Panc1 (cell line): ENCODE results near the gene ALKBH7. TPM values are rescaled to one million over a fixed set of nuclear protein-coding genes. Genes with fewer than 3 reads are reported as not detected.

Source experiments
- ATAC-seq: fragments of 200-7000 bp; cut with Tn5 transposase; 2 replicates; pipeline ENCODE4 v1.9.1; 2020; ENCODE audit warnings: mild to moderate bottlenecking, moderate library complexity
- BruUV-seq: library from RNA; stranded (reverse); fragments of 400-500 nt; replicated peaks from 2 replicates; lab custom pipeline; 2021; lab: Mats Ljungman, UMichigan
- CTCF ChIA-PET: fragments of 300-600 bp; sonication (Branson Sonifier 250); formaldehyde crosslinking; loops from one replicate; lab custom pipeline; 2022; ENCODE audit warnings: antibody characterized with exemption; lab: Charles Lee
- POLR2A ChIA-PET: fragments of 300-600 bp; sonication (Branson Sonifier 250); formaldehyde crosslinking; loops from one replicate; lab custom pipeline; 2022; ENCODE audit warnings: antibody characterized with exemption; lab: Charles Lee
- DNase-seq: peaks from one replicate; pipeline ENCODE4 v3.0.0-alpha.2; 2010; ENCODE audit warnings: low read depth, low spot score
- H3K27ac ChIP-seq: 2 replicates; pipeline ENCODE4 v1.5.1; 2011; ENCODE audit warnings: mild to moderate bottlenecking, low read length, inconsistent platforms
- H3K27me3 ChIP-seq: fragments of 200-500 bp; sonication (Bioruptor generic); 2 replicates; pipeline ENCODE4 v1.6.0; 2014; ENCODE audit warnings: low read length, inconsistent platforms; ENCODE audit not compliant: control insufficient read depth, insufficient read depth
- H3K36me3 ChIP-seq: fragments of 200-500 bp; sonication (Bioruptor generic); 2 replicates; pipeline ENCODE4 v1.5.1; 2014; ENCODE audit warnings: inconsistent platforms, mild to moderate bottlenecking, low read length, moderate library complexity; ENCODE audit not compliant: control insufficient read depth, insufficient read depth
- H3K4me1 ChIP-seq: 2 replicates; pipeline ENCODE4 v1.5.1; 2011; ENCODE audit warnings: inconsistent platforms, mild to moderate bottlenecking, low read length, moderate library complexity; ENCODE audit not compliant: control insufficient read depth, insufficient read depth
- H3K4me3 ChIP-seq, 2 experiments: 2 replicates each; pipeline ENCODE4 v1.5.1; 2011 to 2012; ENCODE audit warnings: low read depth in 2 of 2, low read length in 2 of 2, mild to moderate bottlenecking in 2 of 2, inconsistent platforms in 1 of 2, moderate library complexity in 1 of 2
- H3K9me3 ChIP-seq: fragments of 200-500 bp; sonication (Bioruptor generic); 2 replicates; pipeline ENCODE4 v1.5.1; 2014; ENCODE audit warnings: low read depth, mild to moderate bottlenecking, inconsistent platforms, low read length, moderate library complexity; ENCODE audit not compliant: control insufficient read depth, insufficient read depth
- CTCF ChIP-seq: fragments of 450-650 bp; IDR thresholded peaks from 2 replicates; pipeline ENCODE4 v1.5.1; 2017; ENCODE audit warnings: mild to moderate bottlenecking
- POLR2AphosphoS5 ChIP-seq: IDR thresholded peaks from 2 replicates; pipeline ENCODE4 v1.6.1; 2012; ENCODE audit warnings: mild to moderate bottlenecking, low read depth, low read length, moderate library complexity
- SIN3A ChIP-seq: IDR thresholded peaks from 2 replicates; pipeline ENCODE4 v1.6.1; 2012; ENCODE audit warnings: low read depth, mild to moderate bottlenecking, low read length, moderate library complexity, borderline replicate concordance; ENCODE audit not compliant: insufficient read depth
- TCF7L2 ChIP-seq: IDR thresholded peaks from 2 replicates; pipeline ENCODE4 v1.6.1; 2011; ENCODE audit warnings: mild to moderate bottlenecking, low read depth, low read length, inconsistent platforms
- in situ Hi-C: cut with HindIII; loops from 2 replicates; pipeline ENCODE4 v1.10.0; 2016; ENCODE audit warnings: low sequenced_read_pairs, low pct_unique_long_range_greater_than_20kb
- intact Hi-C: fragments of 100-400 bp; cut with micrococcal nuclease; formaldehyde crosslinking; loops from one replicate; pipeline ENCODE4 v1.10.0; 2022; ENCODE audit not compliant: unreplicated experiment
- total RNA-seq: library from RNA; stranded (reverse); gene quantifications from one replicate; pipeline ENCODE4 v1.2.1, GENCODE V29; 2021; ENCODE audit not compliant: unreplicated experiment
- TF ChIP-seq, protein P1 (sequence below), 2 experiments: IDR thresholded peaks; 2 replicates each; pipeline ENCODE4 v1.6.1; 2011 to 2012; ENCODE audit warnings: low read depth in 2 of 2, control low read depth in 1 of 2, low read length in 1 of 2, mild to moderate bottlenecking in 1 of 2, moderate library complexity in 1 of 2; ENCODE audit not compliant: insufficient read depth in 1 of 2

Gene ALKBH7
- total RNA-seq, 1 experiment from 2014 or later = 65.0 TPM

- DNase-seq (no peak), ATAC-seq (no peak)
- H3K9me3 ChIP-seq = no peaks in the 10 kb centered on the region
- ChIA-PET POLR2A (no interaction called here), CTCF (no interaction called here)
- no peaks in the 10 kb centered on the region for H3K4me1 ChIP-seq
- no peaks in the 10 kb centered on the region for H3K36me3 ChIP-seq
- intact Hi-C loops = no loop called here
- no peak overlapping the region for H3K27ac ChIP-seq
- TF ChIP-seq SIN3A (no peak), POLR2AphosphoS5 (no peak), CTCF (no peak), TCF7L2 (no peak)
- TF ChIP-seq, protein P1, sequence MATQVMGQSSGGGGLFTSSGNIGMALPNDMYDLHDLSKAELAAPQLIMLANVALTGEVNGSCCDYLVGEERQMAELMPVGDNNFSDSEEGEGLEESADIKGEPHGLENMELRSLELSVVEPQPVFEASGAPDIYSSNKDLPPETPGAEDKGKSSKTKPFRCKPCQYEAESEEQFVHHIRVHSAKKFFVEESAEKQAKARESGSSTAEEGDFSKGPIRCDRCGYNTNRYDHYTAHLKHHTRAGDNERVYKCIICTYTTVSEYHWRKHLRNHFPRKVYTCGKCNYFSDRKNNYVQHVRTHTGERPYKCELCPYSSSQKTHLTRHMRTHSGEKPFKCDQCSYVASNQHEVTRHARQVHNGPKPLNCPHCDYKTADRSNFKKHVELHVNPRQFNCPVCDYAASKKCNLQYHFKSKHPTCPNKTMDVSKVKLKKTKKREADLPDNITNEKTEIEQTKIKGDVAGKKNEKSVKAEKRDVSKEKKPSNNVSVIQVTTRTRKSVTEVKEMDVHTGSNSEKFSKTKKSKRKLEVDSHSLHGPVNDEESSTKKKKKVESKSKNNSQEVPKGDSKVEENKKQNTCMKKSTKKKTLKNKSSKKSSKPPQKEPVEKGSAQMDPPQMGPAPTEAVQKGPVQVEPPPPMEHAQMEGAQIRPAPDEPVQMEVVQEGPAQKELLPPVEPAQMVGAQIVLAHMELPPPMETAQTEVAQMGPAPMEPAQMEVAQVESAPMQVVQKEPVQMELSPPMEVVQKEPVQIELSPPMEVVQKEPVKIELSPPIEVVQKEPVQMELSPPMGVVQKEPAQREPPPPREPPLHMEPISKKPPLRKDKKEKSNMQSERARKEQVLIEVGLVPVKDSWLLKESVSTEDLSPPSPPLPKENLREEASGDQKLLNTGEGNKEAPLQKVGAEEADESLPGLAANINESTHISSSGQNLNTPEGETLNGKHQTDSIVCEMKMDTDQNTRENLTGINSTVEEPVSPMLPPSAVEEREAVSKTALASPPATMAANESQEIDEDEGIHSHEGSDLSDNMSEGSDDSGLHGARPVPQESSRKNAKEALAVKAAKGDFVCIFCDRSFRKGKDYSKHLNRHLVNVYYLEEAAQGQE (IDR thresholded peaks at IDR 0.05; ENCODE audit: insufficient read depth in 1 of 2, low read depth in 2 of 2, low read length in 1 of 2) = no peak
- BruUV-seq = no TSS peak
- H3K4me3 ChIP-seq = no peak overlapping the region
- in situ Hi-C loops = no loop called here
- no peaks in the 10 kb centered on the region for H3K27me3 ChIP-seq
Observed at GRCh38 chr19:6402058-6402457, 29.5 kb downstream of the ALKBH7 start.

DNA sequence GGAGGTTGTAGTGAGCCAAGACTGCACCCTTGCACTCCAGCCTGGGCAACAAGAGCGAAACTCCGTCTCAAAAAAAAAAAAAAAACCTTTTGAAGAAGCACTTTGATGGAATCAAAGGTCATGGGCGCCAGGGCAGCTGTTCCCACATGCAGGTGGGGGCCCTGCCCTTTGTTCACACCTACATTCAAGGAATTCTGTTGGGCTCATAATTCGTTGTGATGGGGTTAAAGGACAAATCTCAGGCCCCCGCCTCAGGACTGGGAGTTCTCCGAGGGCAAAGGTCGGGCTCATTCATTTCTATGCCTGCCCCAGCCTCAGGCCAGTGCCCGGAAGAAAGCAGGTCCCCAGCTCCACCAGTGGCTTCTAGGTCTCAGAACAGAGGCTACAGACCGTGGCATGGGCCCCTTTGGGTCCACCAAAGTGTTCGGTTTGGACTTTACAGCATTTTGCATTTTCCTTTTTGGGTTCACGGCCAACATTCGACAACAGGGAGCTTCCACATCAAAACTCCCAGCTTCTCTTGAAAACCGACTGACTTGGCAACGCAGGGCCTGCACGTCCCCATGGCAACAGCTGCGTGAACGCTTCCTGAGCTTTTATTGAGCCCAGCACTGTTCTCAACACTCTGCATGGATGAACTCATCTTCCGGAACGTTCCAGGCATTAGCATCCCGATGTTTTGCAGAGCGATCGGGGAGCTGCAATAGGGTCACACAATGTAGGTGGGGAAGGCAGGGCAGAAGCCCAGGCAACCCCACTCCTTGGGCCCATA is 30.4 kb downstream of the ALKBH7 start:
- ATAC-seq (no peak), DNase-seq (no peak)
- no peaks in the 10 kb centered on the region for H3K4me1 ChIP-seq
- ChIA-PET CTCF (no interaction called here), POLR2A (no interaction called here)
- in situ Hi-C loops = no loop called here
- no peaks in the 10 kb centered on the region for H3K9me3 ChIP-seq
- no peak for TF ChIP-seq CTCF
- no peak for TF ChIP-seq SIN3A
- no peak for TF ChIP-seq TCF7L2
- TF ChIP-seq POLR2AphosphoS5 = no peak
- TF ChIP-seq, protein P1 (IDR thresholded peaks at IDR 0.05; ENCODE audit: insufficient read depth in 1 of 2, low read depth in 2 of 2, low read length in 1 of 2) = no peak
- H3K27me3 ChIP-seq = no peaks in the 10 kb centered on the region
- intact Hi-C loops = no loop called here
- H3K27ac ChIP-seq = no peak overlapping the region
- H3K36me3 ChIP-seq = no peaks in the 10 kb centered on the region
- no TSS peak for BruUV-seq
- no peak overlapping the region for H3K4me3 ChIP-seq
